Adipose tissue (tissue), 3 donors: Measurements from ENCODE around the gene MTFMT. TPM values are rescaled to one million over a fixed set of nuclear protein-coding genes. Genes with fewer than 3 reads are reported as not detected.

Experiments
- H3K27ac ChIP-seq: one replicate; pipeline ENCODE4 v1.5.1; 2013; ENCODE audit warnings: low read depth, low read length
- whole genome bisulfite sequencing, 3 donors: extraction: QIAGEN DNeasy Blood & Tissue Kit; methylation state at CpG; one replicate each; pipeline ENCODE4 v1.1.7; 2013; 5-methylcytosine and 5-hydroxymethylcytosine counted together
- polyA plus RNA-seq, 3 donors: library from polyadenylated mRNA; stranded (reverse); fragments of 200-250 nt; gene quantifications; one replicate each; pipeline ENCODE4 v1.2.3, GENCODE V29; 2013
- donor health status: healthy with polysubstance abuse.
- donor health status: Bipolar disorder and iron deficiency.
- donor health status: healthy.

The MTFMT gene
- polyA plus RNA-seq, 3 donors: 3.4 to 10.8 (median 6.9) TPM

DNA sequence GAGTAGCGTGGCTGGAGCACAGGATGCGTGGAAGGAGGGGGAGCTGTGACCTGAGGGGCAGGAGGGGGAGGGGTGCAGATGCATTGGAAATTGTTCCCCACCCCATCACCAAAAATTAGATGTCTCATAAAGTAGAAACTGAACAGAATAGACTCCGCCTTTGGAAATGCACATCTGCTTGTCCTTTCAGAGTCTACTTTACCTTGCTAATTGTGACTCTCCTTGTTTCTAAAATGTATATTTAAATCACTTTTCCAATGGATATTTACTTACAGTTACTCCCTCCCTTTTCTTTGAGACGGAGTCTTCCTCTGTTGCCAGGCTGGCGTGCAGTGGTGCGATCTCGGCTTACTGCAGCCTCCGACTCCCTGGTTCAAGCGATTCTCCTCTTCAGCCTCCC lies 70.3 kb downstream of the MTFMT start:
- H3K27ac ChIP-seq: no peak overlapping the region
- 95 to 99% (median 97%) methylated on average over 9 of the region's 9 CpGs for WGBS, 3 donors

GRCh38 chr15:64954395-64954794 lies 75.0 kb downstream of the MTFMT start:
- 35 to 63% (median 60%) methylated on average over 2 to 3 of the region's 3 CpGs for WGBS, 3 donors

DNA sequence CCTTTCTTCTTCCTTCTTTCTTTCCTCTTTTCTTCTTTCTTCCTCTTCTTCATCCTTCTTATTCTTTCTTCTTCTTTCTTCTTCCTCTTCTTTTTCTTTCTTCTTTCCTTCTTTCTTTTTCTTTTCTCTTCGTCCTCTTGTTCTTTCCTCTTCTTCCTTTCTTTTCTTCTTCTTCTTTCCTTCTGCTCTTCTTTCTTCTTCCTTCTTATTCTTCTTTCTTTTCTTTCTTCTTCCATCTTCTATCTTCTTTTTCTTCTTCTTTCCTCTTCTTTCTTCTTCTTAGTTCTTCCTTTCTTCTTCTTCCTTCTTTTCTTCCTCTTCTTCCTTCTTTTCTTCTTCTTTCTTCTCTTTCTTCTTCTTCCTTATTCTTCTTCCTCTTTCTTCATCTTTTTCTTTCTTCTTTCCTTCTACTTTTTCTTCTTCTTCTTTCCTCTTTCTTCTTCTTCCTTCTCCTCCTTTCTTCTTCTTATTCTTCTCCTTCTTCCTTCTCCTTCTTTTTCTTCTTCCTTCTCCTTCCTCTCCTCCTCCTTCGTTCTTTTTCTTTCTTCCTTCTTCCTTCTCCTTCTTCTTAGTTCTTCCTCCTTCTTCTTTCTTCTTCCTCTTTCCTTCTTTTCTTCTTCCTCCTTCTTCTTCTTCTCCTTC lies 77.5 kb downstream of the MTFMT start:
- no peak overlapping the region for H3K27ac ChIP-seq
- 87 to 95% (median 91%) methylated on average over 2 of the region's 2 CpGs for WGBS, 3 donors

More at GRCh38 chr15:64954395-64954794, 75.0 kb downstream of the MTFMT start:
- H3K27ac ChIP-seq: no peak overlapping the region

Other genes starting within 250 kb of the MTFMT start
- under 1 TPM; 0.24 to 0.91 (median 0.79) TPM for gene PIF1, start 204.0 kb downstream of the MTFMT start, polyA plus RNA-seq
- gene PLEKHO2, start 187.7 kb downstream of the MTFMT start, polyA plus RNA-seq: 10 to 100 TPM in 2 of 3 donors, 1 to 10 TPM in 1; 7.2 to 63.6 (median 58.9) TPM
- gene ANKDD1A, start 117.7 kb downstream of the MTFMT start, polyA plus RNA-seq: 1 to 10 TPM; 1.8 to 4.5 (median 3.4) TPM
- 10 to 100 TPM; 35.4 to 86.3 (median 53.2) TPM for gene SPG21, start 39.7 kb downstream of the MTFMT start, polyA plus RNA-seq
- gene SLC51B, start 15.7 kb upstream of the MTFMT start, polyA plus RNA-seq: under 1 TPM in 1 of 3 donors, not detected in 2; 0.10 TPM
- 10 to 100 TPM in 1 of 3 donors, 1 to 10 TPM in 2; 1.7 to 21.6 (median 6.7) TPM for gene RASL12, start 38.4 kb upstream of the MTFMT start, polyA plus RNA-seq
- under 1 TPM in 1 of 3 donors, not detected in 2; 0.03 TPM for gene KBTBD13, start 47.1 kb upstream of the MTFMT start, polyA plus RNA-seq
- gene UBAP1L, start 85.6 kb upstream of the MTFMT start, polyA plus RNA-seq: 1 to 10 TPM; 1.3 to 2.2 (median 1.5) TPM
- 10 to 100 TPM in 2 of 3 donors, 1 to 10 TPM in 1; 6.6 to 16.2 (median 13.9) TPM for gene PDCD7, start 104.2 kb upstream of the MTFMT start, polyA plus RNA-seq
- 10 to 100 TPM in 2 of 3 donors, 1 to 10 TPM in 1; 9.0 to 19.9 (median 13.4) TPM for gene CLPX, start 155.7 kb upstream of the MTFMT start, polyA plus RNA-seq
- gene CILP, start 181.8 kb upstream of the MTFMT start, polyA plus RNA-seq: 10 to 100 TPM in 2 of 3 donors, 1 to 10 TPM in 1; 2.6 to 20.0 (median 13.0) TPM